ENCODE data around the gene CD38. TPM values are rescaled to one million over a fixed set of nuclear protein-coding genes. Genes with fewer than 3 reads are reported as not detected.
"Not testable (repeated sequence)": the region's sequence is repeated elsewhere in the genome, so short reads cannot be mapped to it uniquely, and the experiment has no call there.

Gene CD38
- total RNA-seq, 4 donors from 2014 or later: 0.15 to 0.62 (median 0.39) TPM

DNA sequence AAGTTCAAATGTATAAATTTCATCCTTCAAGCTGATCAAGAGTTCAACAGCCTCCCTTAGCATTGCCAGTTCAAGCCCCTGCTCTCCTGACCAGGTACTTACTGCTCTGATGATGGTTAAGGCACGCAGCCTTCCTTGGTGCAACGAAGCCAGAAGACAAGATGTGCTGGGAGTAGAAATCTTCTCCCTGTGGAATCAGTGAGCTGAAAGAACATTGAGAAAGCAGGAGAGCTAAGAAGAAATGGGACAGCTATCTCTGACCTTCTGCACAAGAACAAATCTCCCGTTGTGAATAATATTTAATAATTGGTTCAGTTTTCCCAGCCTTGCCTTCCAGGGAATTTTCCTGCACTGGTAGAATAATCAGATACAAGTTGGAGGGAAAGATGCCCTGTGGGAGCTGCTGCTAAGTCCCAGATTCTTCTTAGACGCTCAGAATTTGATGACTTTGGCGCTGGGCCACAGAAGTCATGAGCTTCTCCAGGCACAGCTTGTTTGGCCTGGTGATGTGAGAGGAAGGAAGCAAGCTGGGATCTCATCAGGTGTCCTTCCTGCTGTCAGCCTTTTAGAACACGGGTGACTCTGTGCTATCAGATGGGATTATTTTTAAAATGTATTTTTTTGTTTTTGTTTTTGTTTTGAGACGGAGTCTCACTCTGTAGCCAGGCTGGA, 77.8 kb downstream of the CD38 start:
- TF ChIP-seq EP300 (IDR thresholded peaks at IDR 0.05) (no peak), POLR2AphosphoS5 (IDR thresholded peaks at IDR 0.05) (no peak), POLR2A (IDR thresholded peaks at IDR 0.05) (no peak)
- TF ChIP-seq, protein P1, sequence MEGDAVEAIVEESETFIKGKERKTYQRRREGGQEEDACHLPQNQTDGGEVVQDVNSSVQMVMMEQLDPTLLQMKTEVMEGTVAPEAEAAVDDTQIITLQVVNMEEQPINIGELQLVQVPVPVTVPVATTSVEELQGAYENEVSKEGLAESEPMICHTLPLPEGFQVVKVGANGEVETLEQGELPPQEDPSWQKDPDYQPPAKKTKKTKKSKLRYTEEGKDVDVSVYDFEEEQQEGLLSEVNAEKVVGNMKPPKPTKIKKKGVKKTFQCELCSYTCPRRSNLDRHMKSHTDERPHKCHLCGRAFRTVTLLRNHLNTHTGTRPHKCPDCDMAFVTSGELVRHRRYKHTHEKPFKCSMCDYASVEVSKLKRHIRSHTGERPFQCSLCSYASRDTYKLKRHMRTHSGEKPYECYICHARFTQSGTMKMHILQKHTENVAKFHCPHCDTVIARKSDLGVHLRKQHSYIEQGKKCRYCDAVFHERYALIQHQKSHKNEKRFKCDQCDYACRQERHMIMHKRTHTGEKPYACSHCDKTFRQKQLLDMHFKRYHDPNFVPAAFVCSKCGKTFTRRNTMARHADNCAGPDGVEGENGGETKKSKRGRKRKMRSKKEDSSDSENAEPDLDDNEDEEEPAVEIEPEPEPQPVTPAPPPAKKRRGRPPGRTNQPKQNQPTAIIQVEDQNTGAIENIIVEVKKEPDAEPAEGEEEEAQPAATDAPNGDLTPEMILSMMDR (IDR thresholded peaks at IDR 0.05): no peak
- H3K4me3 ChIP-seq: no peak overlapping the region
- peaks cover 6% of the 10 kb centered on the region for H3K4me1 ChIP-seq
- no peaks in the 10 kb centered on the region for H3K27me3 ChIP-seq
- 52% methylated on average over 7 of the region's 7 CpGs for WGBS
- no peaks in the 10 kb centered on the region for H3K36me3 ChIP-seq
- no peaks in the 10 kb centered on the region for H3K9me3 ChIP-seq
- no peak overlapping the region for H3K27ac ChIP-seq
- DNase-seq (ENCODE audit: low spot score in 2 of 2): no peak

DNA sequence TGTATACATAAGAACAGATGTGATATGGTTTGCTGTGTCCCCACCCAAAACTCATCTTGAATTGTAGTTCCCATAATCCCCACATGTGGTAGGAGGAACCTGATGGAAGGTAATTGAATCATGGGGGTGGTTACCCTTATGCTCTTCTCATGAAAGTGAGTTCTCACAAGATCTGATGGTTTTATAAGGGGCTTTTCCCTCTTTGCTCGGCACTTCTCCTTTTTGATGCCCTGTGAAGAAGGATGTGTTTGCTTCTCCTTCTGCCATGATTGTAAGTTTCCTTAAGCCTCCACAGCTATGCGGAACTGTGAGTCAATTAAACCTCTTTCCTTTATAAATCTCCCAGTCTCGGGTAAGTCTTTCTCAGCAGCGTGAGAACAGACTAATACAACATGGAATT, 83.1 kb downstream of the CD38 start:
- WGBS: 77% methylated on average over 4 of the region's 4 CpGs
- DNase-seq (ENCODE audit: low spot score in 2 of 2); H3K36me3 ChIP-seq; H3K9me3 ChIP-seq; H3K27ac ChIP-seq; H3K4me3 ChIP-seq; H3K4me1 ChIP-seq; H3K27me3 ChIP-seq: not testable (repeated sequence)

DNA sequence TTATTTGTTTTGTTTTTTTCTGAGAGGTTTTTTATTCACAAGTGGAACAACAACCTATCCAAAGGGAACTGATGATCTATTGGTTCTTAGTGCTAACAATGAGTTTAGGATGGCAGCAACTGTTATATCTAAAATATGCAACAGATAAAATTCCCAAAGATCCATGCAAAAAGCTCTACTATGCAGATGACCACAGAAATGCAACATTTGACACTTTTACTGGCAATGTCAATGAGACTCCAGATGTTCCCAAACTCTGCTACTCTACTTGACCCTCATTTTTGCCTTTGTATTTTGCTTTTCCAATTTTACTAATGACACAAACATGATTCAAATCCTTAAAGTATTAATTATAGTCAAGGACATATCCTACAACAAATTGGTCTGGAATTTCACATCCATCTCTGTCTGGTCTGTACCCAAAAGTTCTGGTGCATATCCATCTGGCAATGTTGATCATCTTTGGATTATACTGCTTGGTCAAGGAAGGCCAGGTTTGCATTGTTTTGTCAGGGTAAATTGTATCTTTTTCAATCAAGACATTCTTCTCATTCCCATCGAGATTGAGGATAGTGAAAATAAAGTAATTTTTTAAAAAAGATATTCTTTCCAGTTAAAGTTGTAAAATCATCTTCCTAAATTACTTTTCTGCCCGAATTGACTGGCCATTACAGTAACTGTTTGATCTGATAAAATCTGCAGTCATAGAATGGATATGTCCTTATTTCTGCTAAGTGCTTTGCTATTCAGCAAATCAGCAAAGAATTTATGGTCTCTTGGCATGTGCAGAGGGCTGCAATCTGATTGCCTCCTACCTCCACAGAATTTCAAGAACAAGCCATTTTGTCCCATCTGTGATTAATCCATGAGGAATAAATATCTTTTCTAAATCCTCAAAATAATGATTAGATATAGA, 86.8 kb downstream of the CD38 start:
- Histone ChIP-seq H3K4me1 (peaks cover 8% of the 10 kb centered on the region), H3K27me3 (no peaks in the 10 kb centered on the region), H3K36me3 (no peaks in the 10 kb centered on the region), H3K9me3 (no peaks in the 10 kb centered on the region), H3K27ac (no peak overlapping the region), H3K4me3 (no peak overlapping the region)
- WGBS: 66% methylated on average over 2 of the region's 2 CpGs
- DNase-seq (ENCODE audit: low spot score in 2 of 2): no peak
- TF ChIP-seq POLR2A (IDR thresholded peaks at IDR 0.05) (no peak), POLR2AphosphoS5 (IDR thresholded peaks at IDR 0.05) (no peak), EP300 (IDR thresholded peaks at IDR 0.05) (no peak)
- TF ChIP-seq, protein P1 (IDR thresholded peaks at IDR 0.05): no peak

DNA sequence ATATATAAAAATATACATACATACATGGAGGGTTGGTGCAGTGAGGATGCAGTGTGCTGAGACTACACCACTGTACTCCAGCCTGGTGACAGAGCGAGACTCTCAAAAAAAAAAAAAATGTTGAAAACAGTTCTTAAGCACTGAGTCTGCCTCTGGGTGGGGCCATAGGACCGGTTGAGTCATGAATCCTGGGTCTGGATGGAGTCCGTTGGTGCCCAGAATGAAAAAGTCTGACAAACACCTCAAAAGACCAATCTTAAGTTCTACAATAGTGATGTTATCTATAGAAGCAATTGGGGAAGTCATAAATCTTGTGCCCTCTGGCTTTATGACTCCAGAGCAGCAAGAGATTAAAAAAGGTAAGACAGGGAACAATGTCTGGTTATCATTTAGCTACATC, 90.0 kb downstream of the CD38 start:
- Histone ChIP-seq H3K27me3 (no peaks in the 10 kb centered on the region), H3K9me3 (no peaks in the 10 kb centered on the region), H3K4me1 (peaks cover 8% of the 10 kb centered on the region), H3K4me3 (no peak overlapping the region), H3K27ac (peak overlapping the region; percentile 50), H3K36me3 (no peaks in the 10 kb centered on the region)
- no peak for DNase-seq (ENCODE audit: low spot score in 2 of 2)
- TF ChIP-seq POLR2AphosphoS5 (IDR thresholded peaks at IDR 0.05) (no peak), POLR2A (IDR thresholded peaks at IDR 0.05) (no peak)
- TF ChIP-seq, protein P1 (IDR thresholded peaks at IDR 0.05): no peak
- WGBS: 27% methylated on average over 3 of the region's 3 CpGs

DNA sequence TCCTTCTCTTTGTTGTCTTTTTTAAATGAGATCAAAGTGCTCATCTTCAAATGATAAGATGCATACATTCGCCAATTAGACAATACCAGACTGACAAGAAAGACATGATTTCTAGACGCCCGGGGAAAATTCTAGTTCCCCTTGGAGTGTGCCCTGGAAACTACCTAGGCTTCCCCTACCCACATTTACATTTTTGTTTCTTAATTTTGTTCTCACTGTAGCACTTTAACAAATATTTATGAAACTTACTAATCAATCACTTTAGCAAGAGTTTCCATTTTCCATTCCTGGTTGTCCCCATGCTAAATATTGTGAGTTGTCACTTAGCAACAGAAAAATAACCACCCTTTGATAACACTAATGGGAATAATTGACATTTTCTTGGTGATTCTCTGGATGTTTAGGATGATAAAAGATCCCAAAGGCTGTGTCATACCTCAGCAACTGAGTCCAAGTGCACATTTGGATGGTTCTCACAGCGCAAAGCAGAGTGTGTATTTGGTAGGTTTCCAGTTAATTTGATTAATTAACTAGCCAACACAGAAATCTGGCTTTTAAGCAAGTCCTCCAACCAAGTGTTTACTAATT, 90.8 kb downstream of the CD38 start:
- H3K4me1 ChIP-seq: peaks cover 8% of the 10 kb centered on the region
- DNase-seq (ENCODE audit: low spot score in 2 of 2): no peak
- H3K4me3 ChIP-seq: no peak overlapping the region
- no peaks in the 10 kb centered on the region for H3K9me3 ChIP-seq
- peak overlapping the region; percentile 50 for H3K27ac ChIP-seq
- H3K27me3 ChIP-seq: no peaks in the 10 kb centered on the region
- H3K36me3 ChIP-seq: no peaks in the 10 kb centered on the region
- 56% methylated on average over 4 of the region's 4 CpGs for WGBS
- no peak for TF ChIP-seq POLR2A (IDR thresholded peaks at IDR 0.05)
- no peak for TF ChIP-seq POLR2AphosphoS5 (IDR thresholded peaks at IDR 0.05)
- TF ChIP-seq, protein P1 (IDR thresholded peaks at IDR 0.05): no peak
- TF ChIP-seq EP300 (IDR thresholded peaks at IDR 0.05): no peak

All from suprapubic skin (tissue), 4 donors.